ENCODE data around the gene PCYOX1L.
A peak's percentile ranks its signal among the peaks of the same experiment; 100 is the strongest.

PCYOX1L gene

DNA sequence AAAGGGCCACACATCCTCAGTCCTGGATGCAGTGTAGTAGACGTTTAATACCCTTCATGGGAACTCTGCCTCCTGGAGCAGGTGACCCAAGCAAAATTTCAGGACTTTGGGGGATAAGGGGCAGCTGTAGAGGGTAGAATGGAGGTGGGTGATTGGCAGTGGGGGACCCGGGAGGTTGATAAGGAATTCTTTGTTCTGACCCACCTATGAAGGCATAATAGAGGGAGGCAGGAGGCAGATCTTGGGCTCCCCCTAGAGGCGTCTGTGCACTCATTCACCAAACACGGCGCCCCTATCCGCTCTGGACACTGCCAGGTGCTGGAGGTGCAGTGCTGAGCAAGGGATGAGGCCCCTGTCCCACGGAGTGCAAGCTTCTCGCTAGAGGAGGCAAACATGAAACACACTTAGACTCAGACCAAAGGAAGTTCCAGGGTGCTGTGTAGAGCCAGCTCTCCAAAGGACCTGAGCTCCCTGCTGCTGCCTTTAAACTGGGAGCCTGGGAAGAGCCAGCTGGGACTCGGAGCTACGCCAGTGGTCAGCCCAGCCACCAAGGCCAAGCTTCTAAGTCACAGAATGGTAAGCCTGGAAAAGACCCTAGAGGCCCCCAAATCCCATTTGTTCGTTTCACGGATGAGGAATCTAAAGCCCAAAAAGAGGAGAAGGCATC, 13.6 kb downstream of the PCYOX1L start:
- DNase-seq, result peak; percentile 66 to 83 (median 74)

- peak in 2 of 3 donors; percentile 18 to 29 for DNase-seq
Observed at GRCh38 chr5:149372076-149372795, 14.4 kb downstream of the PCYOX1L start.

DNA sequence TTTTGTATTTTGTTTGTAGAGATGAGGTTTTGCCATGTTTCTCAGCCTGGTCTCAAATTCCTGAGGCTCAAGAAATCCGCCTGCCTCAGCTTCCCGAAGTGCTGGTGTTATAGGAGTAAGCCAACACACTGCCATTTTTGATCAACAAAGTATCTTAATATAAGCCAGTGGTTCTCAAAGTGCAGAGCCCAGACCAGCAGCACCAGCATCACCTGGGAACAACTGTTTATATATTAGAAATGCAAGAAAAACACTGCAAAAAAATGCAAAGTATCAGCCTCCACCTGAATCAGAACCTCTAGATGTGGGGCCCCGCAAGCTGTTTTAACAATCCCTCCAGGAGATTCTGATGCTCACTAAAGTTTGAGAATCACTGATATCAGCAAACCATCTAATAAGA, 15.1 kb downstream of the PCYOX1L start:
- DNase-seq, result no peak

DNA sequence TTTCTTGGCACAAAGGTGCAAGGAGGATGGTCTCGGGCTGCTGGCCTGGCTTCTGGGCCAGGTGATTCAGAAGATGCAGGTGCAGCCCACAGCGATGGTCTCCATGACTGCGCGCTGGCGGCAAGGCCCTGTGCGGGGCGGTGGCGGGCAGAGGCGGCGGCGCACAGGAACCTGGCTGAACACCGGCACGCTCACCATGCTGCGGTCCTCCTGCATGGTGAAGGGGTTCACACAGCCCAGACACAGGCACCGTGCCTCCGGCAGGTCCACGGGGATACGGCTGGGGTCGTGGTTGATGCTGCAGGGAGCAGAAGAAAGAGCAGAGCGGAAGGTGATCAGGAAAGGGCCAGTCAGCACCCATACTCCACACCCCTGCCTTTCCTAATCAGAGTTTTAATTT, 16.5 kb downstream of the PCYOX1L start:
- DNase-seq, result no peak

GRCh38 chr5:149374801-149375200, 17.0 kb downstream of the PCYOX1L start:
- DNase-seq, result no peak

DNA sequence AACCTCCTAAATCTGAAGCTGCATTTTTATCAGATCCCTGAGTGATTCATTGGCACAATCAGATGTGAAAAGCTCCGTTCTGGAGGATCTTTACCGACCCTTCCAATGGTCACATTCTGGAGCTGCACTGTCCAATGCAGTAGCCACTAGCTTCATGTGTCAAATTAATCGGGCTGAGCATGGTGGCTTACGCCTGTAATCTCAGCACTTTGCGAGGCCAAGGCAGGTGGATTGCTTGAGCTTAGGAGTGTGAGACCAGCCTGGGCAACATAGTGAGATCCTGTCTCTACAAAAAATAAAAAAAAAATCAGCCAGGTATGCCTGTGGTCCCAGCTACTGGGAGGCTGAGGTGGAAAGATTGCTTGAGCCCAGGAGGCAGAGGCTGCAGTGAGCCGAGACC, 17.6 kb downstream of the PCYOX1L start:
- DNase-seq, result no peak

DNA sequence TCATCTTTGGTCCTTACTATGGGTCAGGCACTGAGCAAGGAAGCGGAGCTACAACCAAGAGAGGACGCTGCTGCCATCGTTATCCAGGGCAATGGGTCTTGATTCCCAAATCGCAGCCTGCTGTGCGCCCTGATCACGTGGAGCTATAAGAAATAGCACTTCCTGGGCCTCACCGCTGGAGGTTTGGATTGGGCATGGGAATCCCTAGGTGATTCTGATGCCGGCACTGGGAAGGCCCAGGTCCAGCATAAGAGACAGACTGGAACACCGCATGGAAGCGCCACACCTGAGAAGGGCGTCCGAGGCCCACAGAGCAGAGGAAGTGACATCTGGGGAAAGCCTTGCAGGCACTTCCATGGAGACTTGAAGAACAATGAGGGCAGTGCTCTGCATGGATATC, 18.3 kb downstream of the PCYOX1L start:
- no peak for DNase-seq

- DNase-seq, result no peak
Observed at GRCh38 chr5:149376711-149377447, 19.0 kb downstream of the PCYOX1L start.

DNA sequence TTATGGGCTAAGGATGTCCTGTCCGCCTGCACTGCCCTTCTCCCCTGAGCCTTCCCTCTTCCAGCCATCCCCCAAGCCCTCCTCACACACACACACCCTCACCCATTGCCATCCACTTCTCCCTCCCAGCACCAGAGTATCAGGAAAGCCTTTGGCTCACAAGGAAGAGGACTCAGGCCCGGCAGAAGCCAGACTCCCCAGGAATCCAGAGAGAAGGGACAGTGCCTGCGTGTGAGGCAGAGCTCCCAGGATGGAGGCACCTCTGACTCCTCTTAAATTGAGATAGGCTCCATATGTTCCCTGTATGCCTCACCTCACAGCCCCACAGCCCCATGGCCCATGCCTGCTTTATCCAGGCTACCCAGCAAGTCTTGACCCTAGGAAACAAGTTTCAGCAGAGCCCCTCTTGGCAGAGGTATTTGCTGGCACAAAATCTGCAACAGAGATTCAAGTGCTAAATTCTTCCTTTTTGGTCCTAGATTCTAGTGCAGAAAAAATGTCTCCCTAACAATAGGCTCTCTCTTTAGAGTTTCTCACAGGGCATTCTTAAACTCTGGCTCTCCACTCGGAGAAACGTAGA, 20.5 kb downstream of the PCYOX1L start:
- no peak for DNase-seq

GRCh38 chr5:149379177-149379761, 21.4 kb downstream of the PCYOX1L start, which contains the start of gene IL17B:
Gene IL17B (minus strand): TSS chr5:149379292. CDS start chr5:149379225, 67 bp downstream.
- no peak for DNase-seq

DNA sequence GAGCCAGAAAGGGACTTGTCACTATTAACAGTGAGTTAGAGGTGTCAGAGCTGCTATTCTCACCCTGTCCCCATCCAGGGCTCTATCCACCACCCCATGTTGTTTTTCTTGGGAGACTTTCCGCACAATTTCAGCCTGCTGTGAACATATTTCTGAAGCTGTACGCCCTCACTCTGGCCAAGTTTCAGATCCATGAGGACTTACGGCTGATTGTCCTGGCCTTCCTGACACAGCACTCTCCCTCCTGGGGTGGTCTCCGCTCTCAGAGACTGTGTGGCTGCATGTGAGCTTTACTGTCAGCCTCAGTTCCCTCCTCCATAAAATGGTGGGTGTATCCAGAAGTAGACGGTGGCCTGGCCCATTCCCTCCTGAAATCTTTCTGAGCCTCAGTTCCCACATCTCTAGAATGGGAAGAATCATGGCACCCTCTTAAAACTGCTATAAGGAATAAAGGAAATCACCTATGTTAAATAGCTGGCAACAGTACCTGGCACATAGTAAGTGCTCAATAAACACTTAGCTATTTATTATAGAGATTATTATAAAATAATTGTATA, 22.1 kb downstream of the PCYOX1L start:
- DNase-seq, result no peak

- DNase-seq, result no peak
Observed at GRCh38 chr5:149380466-149381121, 22.7 kb downstream of the PCYOX1L start.

GRCh38 chr5:149381261-149381985, 23.6 kb downstream of the PCYOX1L start:
- no peak for DNase-seq

DNA sequence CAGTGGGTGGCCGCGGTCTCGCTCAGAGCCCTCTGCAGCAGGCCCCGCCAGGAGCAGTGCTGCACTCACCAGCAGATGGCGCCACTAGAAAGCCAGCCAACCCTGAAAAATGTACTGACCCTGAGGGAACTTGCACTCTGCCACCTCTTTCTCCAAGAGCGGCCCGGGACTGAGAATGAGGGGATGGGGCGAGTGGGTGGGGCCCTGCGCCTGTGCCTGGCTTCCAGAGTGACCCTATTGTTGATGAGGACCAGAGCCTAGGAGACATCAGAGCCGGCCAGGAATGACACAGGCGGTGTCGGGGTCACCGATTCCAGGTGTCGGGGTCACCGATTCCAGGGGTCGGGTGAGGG, 24.1 kb downstream of the PCYOX1L start:
- peak; percentile 72 to 84 (median 81) for DNase-seq

- DNase-seq, result no peak
Observed at GRCh38 chr5:149382517-149383220, 24.8 kb downstream of the PCYOX1L start.

- no peak for DNase-seq
Observed at GRCh38 chr5:149383399-149383798, 25.6 kb downstream of the PCYOX1L start.

DNA sequence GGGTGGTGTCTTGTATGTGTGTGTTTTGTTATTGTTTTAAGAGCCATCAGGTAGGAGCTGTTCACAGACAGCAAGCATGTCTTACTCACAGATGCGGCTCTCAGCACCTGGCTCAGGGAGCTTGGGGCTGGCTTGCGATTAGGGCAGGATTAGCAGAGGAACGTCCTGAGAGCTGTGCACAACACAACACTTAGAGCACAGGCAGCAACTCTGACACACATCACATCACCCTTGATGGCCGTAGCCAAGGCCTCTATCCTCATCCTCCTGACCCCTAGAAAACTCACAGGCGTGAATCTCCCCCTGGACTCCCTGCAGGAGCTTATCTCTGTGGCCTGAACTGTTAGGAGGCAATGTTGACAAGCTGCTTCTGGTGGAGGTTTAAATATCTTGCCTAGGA, 28.3 kb downstream of the PCYOX1L start:
- DNase-seq, result no peak

GRCh38 chr5:149387081-149387631, 29.3 kb downstream of the PCYOX1L start:
- DNase-seq, result peak in 1 of 3 donors; percentile 7

DNA sequence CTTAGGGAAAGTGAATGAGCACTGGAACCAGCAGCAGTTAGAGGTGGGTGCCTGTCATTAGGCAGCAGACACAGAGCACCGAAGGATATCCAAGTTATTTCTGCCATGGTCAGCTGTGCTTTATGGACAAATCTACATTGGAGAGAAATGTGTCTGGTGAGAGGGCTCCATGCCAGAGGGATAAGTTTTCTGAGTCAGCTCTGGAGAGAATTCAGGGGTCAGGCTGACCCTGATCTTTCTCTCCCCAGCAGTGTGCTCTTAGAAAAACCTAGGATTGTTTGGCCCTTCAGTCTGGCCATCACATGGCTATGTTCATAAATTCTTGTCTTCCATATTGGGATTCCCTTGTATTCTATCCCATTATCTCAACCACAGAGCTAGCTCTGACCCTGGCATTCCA, 30.1 kb downstream of the PCYOX1L start:
- DNase-seq, result no peak

- no peak for DNase-seq
Observed at GRCh38 chr5:149388498-149389190, 30.8 kb downstream of the PCYOX1L start.

Measured in suppressor macrophage treated with lipopolysaccharide for 1 hour (primary cell).